Dendritic cell treated with granulocyte-macrophage colony-stimulating factor and Interleukin-4, amounts not matched to agents 40 ng/mL and 50 ng/mL, for 4 days (primary cell): Measurements from ENCODE around the gene PBX2.

ENCODE experiments used
- H3K27ac Mint-ChIP-seq: one replicate; pipeline ENCODE4 v1.8.0; 2022; ENCODE audit warnings: mild to moderate bottlenecking, mixed read lengths
- H3K27me3 Mint-ChIP-seq: one replicate; pipeline ENCODE4 v1.8.0; 2022; ENCODE audit warnings: mild to moderate bottlenecking, mixed read lengths
- H3K36me3 Mint-ChIP-seq: one replicate; pipeline ENCODE4 v1.8.0; 2022; ENCODE audit warnings: low read depth, mixed read lengths
- H3K4me1 Mint-ChIP-seq: one replicate; pipeline ENCODE4 v1.8.0; 2022; ENCODE audit warnings: low read depth, mixed read lengths
- H3K4me3 Mint-ChIP-seq: one replicate; pipeline ENCODE4 v1.8.0; 2022; ENCODE audit warnings: mild to moderate bottlenecking, moderate library complexity, mixed read lengths
- H3K9me3 Mint-ChIP-seq: one replicate; pipeline ENCODE4 v1.8.0; 2022; ENCODE audit warnings: mixed read lengths
- intact Hi-C: fragments of 100-400 bp; cut with micrococcal nuclease; formaldehyde crosslinking; loops from one replicate; pipeline ENCODE4 v1.15.0; 2022

Gene PBX2

GRCh38 chr6:32177183-32177787 lies 12.7 kb downstream of the PBX2 start:
- H3K27me3 Mint-ChIP-seq, result no peaks in the 10 kb centered on the region
- H3K27ac Mint-ChIP-seq, result peak overlapping the region; percentile 86
- no peaks in the 10 kb centered on the region for H3K9me3 Mint-ChIP-seq
- intact Hi-C loops, result loop anchor here (5.0 kb wide), 1 partner anchor 50 kb away; the partner anchor contains the start of gene ATF6B
- peak overlapping the region; percentile 91 for H3K4me3 Mint-ChIP-seq
- H3K4me1 Mint-ChIP-seq, result peaks cover 82% of the 10 kb centered on the region
- peaks cover 51% of the 10 kb centered on the region for H3K36me3 Mint-ChIP-seq

GRCh38 chr6:32176476-32177182 lies 13.4 kb downstream of the PBX2 start:
- Mint-ChIP-seq H3K27ac (peak overlapping the region; percentile 86), H3K36me3 (peaks cover 44% of the 10 kb centered on the region), H3K27me3 (no peaks in the 10 kb centered on the region), H3K9me3 (no peaks in the 10 kb centered on the region), H3K4me1 (peaks cover 75% of the 10 kb centered on the region), H3K4me3 (peak overlapping the region; percentile 91)
- intact Hi-C loops, result loop anchor here (5.0 kb wide), 1 partner anchor 49 kb away; the partner anchor contains the start of gene ATF6B

- peaks cover 44% of the 10 kb centered on the region for H3K36me3 Mint-ChIP-seq
- peak within 1 kb of the TSS; percentile 91 for H3K4me3 Mint-ChIP-seq
- peak within 1 kb of the TSS; percentile 86 for H3K27ac Mint-ChIP-seq
- H3K9me3 Mint-ChIP-seq, result no peaks in the 10 kb centered on the region
- peaks cover 68% of the 10 kb centered on the region for H3K4me1 Mint-ChIP-seq
- H3K27me3 Mint-ChIP-seq, result no peaks in the 10 kb centered on the region
- intact Hi-C loops, result loop anchor here (5.0 kb wide), 1 partner anchor 49 kb away; the partner anchor contains the start of gene ATF6B
Measured at GRCh38 chr6:32175711-32176475, 14.1 kb downstream of the PBX2 start, which contains the start of gene AGPAT1. AGPAT1 (minus strand) TSS chr6:32176084; CDS start chr6:32171496, 4,588 bp downstream.

GRCh38 chr6:32175322-32175710 lies 14.7 kb downstream of the PBX2 start:
- Mint-ChIP-seq H3K27me3 (no peaks in the 10 kb centered on the region), H3K9me3 (no peaks in the 10 kb centered on the region), H3K4me3 (peak overlapping the region; percentile 91), H3K36me3 (peaks cover 44% of the 10 kb centered on the region), H3K4me1 (peaks cover 62% of the 10 kb centered on the region), H3K27ac (peak overlapping the region; percentile 86)
- intact Hi-C loops, result loop anchor here (5.0 kb wide), 1 partner anchor 48 kb away; the partner anchor contains the start of gene ATF6B

- H3K27ac Mint-ChIP-seq, result no peak overlapping the region
- peaks cover 59% of the 10 kb centered on the region for H3K4me1 Mint-ChIP-seq
- intact Hi-C loops, result no loop called here
- H3K9me3 Mint-ChIP-seq, result no peaks in the 10 kb centered on the region
- peaks cover 44% of the 10 kb centered on the region for H3K36me3 Mint-ChIP-seq
- H3K27me3 Mint-ChIP-seq, result no peaks in the 10 kb centered on the region
- no peak overlapping the region for H3K4me3 Mint-ChIP-seq
Measured at GRCh38 chr6:32174416-32174815, 15.6 kb downstream of the PBX2 start.

- peaks cover 47% of the 10 kb centered on the region for H3K4me1 Mint-ChIP-seq
- peak overlapping the region; percentile 74 for H3K27ac Mint-ChIP-seq
- intact Hi-C loops, result no loop called here
- no peaks in the 10 kb centered on the region for H3K9me3 Mint-ChIP-seq
- H3K4me3 Mint-ChIP-seq, result no peak overlapping the region
- peaks cover 44% of the 10 kb centered on the region for H3K36me3 Mint-ChIP-seq
- H3K27me3 Mint-ChIP-seq, result no peaks in the 10 kb centered on the region
Measured at GRCh38 chr6:32173051-32173727, 16.8 kb downstream of the PBX2 start.

GRCh38 chr6:32171234-32171633 lies 18.8 kb downstream of the PBX2 start:
- intact Hi-C loops, result no loop called here
- peaks cover 61% of the 10 kb centered on the region for H3K36me3 Mint-ChIP-seq
- H3K9me3 Mint-ChIP-seq, result no peaks in the 10 kb centered on the region
- no peak overlapping the region for H3K4me3 Mint-ChIP-seq
- H3K27ac Mint-ChIP-seq, result peak overlapping the region; percentile 14
- no peaks in the 10 kb centered on the region for H3K27me3 Mint-ChIP-seq
- H3K4me1 Mint-ChIP-seq, result peaks cover 37% of the 10 kb centered on the region

- Mint-ChIP-seq H3K27me3 (no peaks in the 10 kb centered on the region), H3K36me3 (peaks cover 64% of the 10 kb centered on the region), H3K4me1 (peaks cover 32% of the 10 kb centered on the region), H3K9me3 (no peaks in the 10 kb centered on the region), H3K27ac (no peak overlapping the region), H3K4me3 (no peak overlapping the region)
- intact Hi-C loops, result no loop called here
Measured at GRCh38 chr6:32170294-32170693, 19.7 kb downstream of the PBX2 start.

- H3K4me3 Mint-ChIP-seq, result no peak overlapping the region
Measured at GRCh38 chr6:32168807-32169591, 21.0 kb downstream of the PBX2 start.

GRCh38 chr6:32168350-32168749 lies 21.7 kb downstream of the PBX2 start:
- peaks cover 63% of the 10 kb centered on the region for H3K36me3 Mint-ChIP-seq
- no peak overlapping the region for H3K4me3 Mint-ChIP-seq
- no peak overlapping the region for H3K27ac Mint-ChIP-seq
- H3K4me1 Mint-ChIP-seq, result peaks cover 15% of the 10 kb centered on the region
- intact Hi-C loops, result no loop called here
- no peaks in the 10 kb centered on the region for H3K9me3 Mint-ChIP-seq
- no peaks in the 10 kb centered on the region for H3K27me3 Mint-ChIP-seq

More at GRCh38 chr6:32168807-32169591, 21.0 kb downstream of the PBX2 start:
- intact Hi-C loops, result no loop called here
- Mint-ChIP-seq H3K36me3 (peaks cover 63% of the 10 kb centered on the region), H3K27me3 (no peaks in the 10 kb centered on the region), H3K4me1 (peaks cover 21% of the 10 kb centered on the region), H3K27ac (no peak overlapping the region), H3K9me3 (no peaks in the 10 kb centered on the region)

GRCh38 chr6:32167761-32168262 lies 22.2 kb downstream of the PBX2 start:
- Mint-ChIP-seq H3K36me3 (peaks cover 63% of the 10 kb centered on the region), H3K4me3 (no peak overlapping the region), H3K9me3 (no peaks in the 10 kb centered on the region), H3K27me3 (no peaks in the 10 kb centered on the region), H3K27ac (no peak overlapping the region), H3K4me1 (peaks cover 9% of the 10 kb centered on the region)
- intact Hi-C loops, result no loop called here

GRCh38 chr6:32167154-32167760 lies 22.7 kb downstream of the PBX2 start:
- no peaks in the 10 kb centered on the region for H3K9me3 Mint-ChIP-seq
- H3K4me1 Mint-ChIP-seq, result peaks cover 6% of the 10 kb centered on the region
- peaks cover 63% of the 10 kb centered on the region for H3K36me3 Mint-ChIP-seq
- H3K27me3 Mint-ChIP-seq, result no peaks in the 10 kb centered on the region
- intact Hi-C loops, result no loop called here
- no peak overlapping the region for H3K27ac Mint-ChIP-seq
- H3K4me3 Mint-ChIP-seq, result no peak overlapping the region
